ENCODE results near the gene P2RY14.
A peak's percentile ranks its signal among the peaks of the same experiment; 100 is the strongest.

Gene P2RY14

DNA sequence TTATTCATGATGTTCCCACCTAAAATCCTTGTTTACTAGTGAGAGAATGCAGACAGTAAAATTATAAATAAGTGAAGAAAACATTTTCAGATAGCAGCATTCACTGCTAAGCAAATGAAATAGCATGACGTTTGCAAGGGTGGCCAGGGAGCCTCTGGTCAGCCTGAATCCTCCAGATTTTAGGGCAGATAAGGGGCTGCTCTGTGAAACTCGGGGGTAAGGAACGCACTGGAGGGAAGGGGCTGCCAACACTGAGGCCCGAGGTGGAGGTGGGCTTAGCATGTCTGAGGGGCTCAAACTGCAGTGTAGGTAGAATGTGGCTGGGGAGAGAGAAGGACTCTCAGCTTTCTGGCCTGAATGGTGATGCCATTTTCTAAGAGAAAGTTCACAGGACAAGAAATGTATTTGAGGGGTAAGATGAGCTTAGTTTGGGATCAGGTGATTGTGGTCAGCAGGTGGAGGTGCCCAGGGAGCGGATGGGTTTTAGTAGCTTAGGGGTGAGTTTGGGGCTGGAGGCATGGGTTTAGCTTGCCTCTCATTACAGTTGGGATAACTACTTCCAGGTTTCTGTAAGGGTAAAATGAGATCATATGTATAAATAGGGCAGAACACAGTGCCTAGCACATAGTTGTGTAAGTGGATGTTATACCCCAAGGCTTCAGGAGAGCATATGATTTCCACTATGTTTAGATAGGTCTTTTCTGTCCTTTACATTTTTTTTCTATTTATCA is 95.8 kb downstream of the P2RY14 start:
- DNase-seq (ENCODE audit: low read depth in 3 of 3) = no peak

DNA sequence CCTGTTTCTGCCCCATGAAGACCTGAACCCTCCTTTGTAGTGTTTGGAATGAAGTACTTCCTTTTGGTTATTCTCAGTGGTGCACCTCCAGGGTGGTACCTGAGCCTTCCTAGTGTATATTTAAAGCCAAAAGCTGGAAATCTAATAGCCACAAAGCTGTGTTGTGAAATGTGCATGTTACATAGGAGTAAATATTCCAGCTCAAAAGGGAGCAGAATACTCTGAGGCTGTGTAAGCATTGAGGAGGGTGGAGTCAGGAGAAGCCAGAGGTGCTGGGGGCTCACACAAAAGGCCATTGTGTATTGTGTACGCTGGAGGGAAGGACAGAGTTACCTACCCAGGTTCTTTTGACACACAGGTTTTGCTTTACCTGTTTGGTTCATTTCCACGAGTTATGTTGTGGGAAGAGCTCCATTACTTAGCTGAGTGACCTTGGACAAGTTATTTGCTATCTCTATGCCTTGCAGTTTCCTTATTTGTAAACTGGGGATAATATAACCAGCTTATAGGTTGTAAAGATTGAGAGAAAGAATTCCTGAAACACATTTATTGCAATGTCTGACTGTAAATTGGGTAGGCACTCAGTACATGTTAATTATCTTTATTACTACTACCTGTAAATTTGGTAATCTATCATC is 100.0 kb downstream of the P2RY14 start:
- DNase-seq (ENCODE audit: low read depth in 3 of 3) = no peak

DNA sequence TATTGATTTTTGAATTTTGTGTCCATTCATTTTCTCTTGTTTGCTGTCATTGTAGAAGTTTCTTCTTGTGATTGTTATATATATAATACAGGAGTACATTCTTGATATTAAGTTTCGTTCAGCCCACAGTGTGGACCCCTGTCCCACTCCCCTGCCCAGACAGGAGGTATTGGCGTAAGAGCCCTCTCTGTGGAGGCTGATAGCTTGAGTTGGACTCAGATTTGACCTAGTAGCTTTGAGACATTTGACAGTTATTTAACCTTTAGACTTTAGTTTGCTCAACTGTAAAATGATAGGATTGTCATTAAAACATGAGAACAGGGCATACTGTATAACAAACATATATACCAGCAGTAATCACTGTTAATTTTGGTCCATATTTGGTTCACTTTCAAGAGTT is 102.4 kb downstream of the P2RY14 start:
- DNase-seq (ENCODE audit: low read depth in 3 of 3) = no peak

DNA sequence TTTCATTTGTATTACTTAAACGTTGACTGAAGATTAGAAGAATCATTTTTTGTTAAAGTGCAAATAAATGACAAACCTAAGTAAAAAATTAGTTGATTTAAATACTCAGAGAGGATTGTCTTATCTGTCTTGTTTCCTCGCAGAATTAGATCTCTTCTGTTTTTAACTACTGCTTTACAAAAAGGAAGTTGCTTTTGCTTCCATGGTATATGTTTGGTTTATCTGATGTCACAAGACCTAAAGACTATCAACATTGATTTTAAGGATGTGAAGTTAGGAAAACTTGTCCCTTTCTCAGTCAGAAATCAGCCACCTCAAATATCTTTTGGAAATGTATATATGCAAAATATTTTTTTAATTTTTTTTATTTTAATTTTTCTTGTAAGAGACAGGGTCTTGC is 104.0 kb downstream of the P2RY14 start:
- DNase-seq (ENCODE audit: low read depth in 3 of 3) = no peak

DNA sequence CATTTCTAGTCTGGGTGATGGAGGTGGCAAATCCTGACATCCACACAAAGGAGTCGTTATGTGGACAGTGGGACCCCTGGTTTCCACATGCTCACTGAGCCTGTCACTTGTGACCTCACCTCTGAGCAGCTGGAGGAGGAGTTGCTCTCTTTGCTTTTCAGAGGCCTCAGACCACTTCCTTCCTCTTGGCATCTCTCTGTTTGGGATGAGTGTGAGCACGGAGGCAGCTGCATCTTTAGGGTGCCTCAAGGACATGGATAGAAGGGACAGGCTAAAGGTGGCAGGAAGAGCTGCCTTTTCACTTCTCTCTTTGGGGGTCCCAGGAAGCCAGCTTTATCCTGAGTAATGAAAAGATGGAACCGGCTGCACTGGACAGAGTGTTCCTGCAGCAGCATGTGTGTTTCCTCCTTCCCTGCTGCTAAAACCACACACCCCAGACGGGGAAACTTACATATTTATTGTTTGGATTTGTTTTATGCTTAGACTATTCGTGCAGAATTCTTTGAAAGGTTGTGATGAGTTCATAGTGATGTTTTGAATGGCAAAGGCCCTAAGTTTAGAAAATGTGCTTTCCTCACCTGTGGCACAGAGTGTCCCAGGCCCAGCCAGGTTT is 107.1 kb downstream of the P2RY14 start:
- DNase-seq (ENCODE audit: low read depth in 3 of 3) = peak in 2 of 3 experiments; percentile 5 to 26

DNA sequence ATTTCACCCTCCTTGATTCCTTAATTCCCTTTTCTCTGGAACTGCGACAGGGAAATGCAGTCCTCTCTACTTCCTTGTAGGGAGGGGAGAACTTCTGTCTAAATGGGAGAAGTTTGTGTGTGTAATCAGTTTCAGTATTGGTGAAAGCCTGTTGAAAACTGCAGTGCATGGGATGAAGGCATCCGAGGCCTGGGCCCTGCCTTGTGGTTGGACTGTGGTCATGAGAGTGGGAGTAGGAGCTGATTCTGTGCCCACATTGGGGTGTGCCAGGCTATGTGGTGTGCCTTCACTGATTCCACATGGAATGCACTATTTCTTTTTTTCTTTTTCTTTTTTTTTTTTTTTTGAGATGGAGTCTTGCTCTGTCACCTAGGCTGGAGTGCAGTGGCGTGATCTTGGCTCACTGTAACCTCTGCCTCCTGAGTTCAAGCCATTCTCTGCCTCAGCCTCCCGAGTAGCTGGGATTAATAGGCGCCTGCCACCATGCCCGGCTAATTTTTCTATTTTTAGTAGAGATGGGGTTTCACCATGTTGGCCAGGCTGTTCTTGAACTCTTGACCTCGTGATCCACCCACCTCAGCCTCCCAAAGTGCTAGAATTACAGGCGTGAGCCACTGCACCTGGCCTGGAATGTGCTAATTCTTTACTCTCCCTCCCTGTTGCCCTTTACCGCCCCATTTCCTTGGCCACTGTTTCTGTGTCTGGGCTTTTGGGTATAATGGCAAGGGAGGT is 108.2 kb downstream of the P2RY14 start:
- peak in 2 of 3 experiments; percentile 11 to 54 for DNase-seq (ENCODE audit: low read depth in 3 of 3)

DNA sequence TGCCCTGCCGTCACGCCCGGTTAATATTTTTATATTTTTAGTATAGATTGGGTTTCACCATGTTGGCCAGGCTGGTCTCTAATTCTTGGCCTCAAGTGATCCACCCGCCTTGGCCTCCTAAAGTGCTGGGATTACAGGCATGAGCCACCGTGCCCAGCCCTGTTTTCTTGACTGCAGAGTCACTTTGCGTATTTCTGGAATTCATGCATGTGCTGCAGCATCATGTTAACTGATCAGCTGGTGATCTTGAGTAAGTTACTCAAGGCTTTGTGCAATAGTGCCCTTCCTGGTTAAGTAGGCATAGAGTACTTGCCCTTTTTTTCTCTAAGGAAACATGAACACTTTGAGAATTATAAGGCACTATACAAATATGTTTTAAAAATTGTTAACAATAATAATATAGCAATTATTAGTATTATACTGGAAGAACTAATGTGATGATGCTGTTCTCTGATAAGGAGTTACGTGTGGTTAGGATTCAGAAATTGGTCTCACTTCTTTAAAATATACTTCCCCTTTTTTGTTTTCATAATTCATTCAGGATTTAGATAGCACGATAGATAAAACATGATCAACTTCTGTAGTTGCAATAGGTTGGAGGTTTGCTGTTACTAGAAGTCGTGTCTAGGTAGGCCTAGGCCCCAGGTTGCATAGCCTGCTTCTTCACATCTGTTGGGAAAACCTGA is 108.9 kb downstream of the P2RY14 start:
- no peak for DNase-seq (ENCODE audit: low read depth in 3 of 3)

DNA sequence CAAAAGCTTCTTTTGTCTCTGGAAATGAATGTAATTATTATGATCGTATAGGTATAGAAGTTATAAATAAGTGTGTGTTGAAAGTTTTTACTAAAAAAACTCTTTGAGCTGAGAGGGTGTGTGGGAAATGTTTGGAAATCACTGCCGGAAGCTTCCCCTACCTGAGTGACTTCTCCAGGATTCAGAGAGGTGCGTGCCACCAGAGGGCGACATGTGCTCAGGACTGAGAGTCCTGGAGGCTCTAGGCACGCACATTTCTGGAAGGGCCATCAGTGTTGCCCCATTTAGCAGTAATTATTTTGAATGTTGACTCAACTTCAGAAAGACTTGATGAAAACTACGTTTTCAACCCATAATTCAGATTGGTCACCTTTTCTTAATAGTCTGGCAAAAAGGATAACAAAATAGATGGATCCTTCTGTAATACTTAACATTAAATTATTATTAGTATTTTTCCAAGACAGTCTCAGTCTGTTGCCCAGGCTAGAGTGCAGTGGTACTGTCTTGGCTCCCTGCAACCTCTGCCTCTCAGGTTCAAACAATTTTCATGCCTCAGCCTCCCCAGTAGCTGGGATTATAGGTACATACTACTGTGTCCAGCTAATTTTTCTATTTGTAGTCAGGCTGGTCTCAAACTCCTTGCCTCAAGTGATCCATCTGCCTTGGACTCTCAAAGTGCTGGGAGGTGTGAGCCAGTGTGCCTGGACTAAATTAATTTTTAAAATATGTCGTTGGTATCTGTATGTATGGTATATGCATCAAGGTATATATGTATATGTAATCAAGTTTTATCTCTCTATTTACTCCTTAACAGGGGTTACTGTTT is 109.9 kb downstream of the P2RY14 start:
- DNase-seq (ENCODE audit: low read depth in 3 of 3) = peak; percentile 66 to 81 (median 76)

DNA sequence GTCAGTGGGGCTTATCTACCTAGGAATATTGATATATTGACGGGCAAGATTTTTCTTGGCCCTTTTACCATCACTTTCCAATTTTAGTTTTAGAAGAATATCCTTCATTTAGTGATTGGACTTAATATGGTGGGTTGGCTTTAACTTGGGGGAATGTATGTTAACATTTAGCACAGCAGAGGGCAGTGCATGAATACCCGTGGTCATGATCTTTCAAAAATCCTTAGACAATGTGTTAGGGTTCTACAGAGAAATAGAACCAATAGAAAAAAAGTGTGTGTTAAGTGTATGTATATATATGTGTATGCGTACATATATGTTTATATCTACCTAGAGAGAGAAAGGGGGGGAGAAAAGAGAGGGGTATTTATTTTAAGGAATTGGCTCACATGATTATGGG is 112.2 kb downstream of the P2RY14 start:
- DNase-seq (ENCODE audit: low read depth in 3 of 3) = no peak

DNA sequence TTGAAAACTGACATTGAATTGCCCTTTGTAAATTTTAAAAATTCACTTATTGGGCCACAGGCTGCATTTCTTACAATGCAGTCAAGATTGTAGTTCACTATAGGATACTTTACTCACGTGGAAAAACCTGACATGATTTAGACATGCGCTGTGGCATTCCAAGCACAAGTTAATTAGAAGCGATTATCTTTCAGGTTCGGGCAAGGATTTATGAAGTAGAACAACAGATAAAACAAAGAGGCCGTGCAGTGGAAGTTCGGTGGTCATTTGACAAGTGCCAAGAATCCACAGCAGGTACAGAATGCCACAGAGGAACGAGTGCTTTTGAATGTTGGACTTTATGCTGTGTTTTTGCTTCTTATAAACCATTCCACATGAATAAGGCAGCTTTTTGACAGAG is 113.1 kb downstream of the P2RY14 start:
- no peak for DNase-seq (ENCODE audit: low read depth in 3 of 3)
